IPS DF 4.7 (cell line): Measurements from ENCODE around the gene CASKIN1.
A peak's percentile ranks its signal among the peaks of the same experiment; 100 is the strongest.
"Not testable (repeated sequence)": the region's sequence is repeated elsewhere in the genome, so short reads cannot be mapped to it uniquely, and the experiment has no call there.

Experiments used
- DNase-seq: peaks from one replicate; pipeline ENCODE4 v3.0.0-alpha.2; 2013; ENCODE audit warnings: low spot score; ENCODE audit errors: extremely low read depth

CASKIN1 gene

DNA sequence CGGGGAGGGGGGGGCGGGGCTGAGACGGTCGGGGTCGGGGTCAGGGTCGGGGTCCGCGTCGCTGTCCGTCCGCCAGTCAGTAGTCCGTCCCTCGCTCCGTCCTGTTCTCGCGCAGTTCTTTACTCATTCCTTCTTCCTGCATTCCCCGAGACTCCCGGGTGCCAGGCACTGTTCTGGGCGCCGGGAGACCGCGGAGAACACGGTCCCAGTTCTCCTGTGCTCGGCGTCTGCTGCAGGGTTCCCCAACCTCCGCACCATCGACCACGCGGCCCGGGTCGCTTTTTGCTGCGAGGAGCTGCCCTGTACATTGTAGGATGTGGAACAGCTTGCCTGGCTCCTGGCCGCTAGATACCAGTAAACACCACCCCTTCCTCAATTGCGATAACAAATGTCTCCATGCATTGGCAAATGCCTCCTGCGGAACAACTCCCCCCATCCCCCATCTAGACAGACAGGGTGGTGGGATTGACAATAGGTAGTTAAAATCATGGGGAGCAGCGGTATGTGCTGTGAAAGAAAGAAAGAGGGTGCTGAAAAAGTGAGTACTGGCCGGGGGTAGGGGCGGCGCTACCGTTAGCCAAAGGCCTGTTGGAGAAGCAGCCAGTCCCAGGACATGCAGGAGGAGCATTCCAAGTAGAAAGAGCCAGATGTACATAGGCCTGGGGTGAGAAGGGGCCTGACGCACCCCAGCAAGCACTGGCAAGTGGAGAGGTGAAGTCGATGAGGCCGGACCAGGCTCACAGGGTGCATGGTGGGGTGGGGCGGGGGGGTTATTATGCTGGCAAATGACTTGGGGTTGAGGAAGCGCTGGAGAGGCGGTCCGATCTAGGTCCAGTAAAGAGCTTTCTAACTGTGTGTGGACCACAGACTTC lies 40.2 kb downstream of the CASKIN1 start:
- no peak for DNase-seq

- DNase-seq: peak; percentile 100
Measured at GRCh38 chr16:2155091-2155950, 41.1 kb downstream of the CASKIN1 start, which contains the start of gene TRAF7. TRAF7 (plus strand) TSS chr16:2155782; CDS start chr16:2163921, 8,139 bp downstream.

DNA sequence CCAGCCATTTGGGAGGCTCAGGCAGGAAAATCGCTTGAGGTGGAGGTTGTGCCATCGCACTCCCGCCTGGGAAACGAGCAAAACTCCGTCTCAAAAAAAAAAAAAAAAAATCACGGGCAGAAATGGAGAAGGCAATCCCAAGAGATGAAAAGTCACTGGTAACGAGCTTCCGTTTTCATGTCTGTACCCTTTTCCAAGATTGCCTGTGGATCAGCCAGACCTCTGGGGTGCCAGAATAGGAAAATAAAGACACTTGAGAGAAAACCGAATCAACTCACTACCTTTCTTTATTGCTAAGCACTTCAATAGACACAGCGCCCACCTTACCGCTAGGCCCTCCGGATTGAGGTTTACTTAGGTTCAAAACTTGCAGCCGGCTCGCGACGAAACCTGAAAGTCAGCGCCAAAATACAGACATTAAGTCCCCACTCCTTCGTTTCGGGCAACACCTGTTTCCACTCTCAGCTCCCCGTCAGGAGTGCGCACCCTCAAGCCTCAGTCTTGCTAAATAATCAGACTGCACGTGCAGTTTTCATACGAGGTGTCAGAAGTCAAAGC lies 41.8 kb downstream of the CASKIN1 start:
- DNase-seq: no peak

GRCh38 chr16:2152695-2153506 lies 43.5 kb downstream of the CASKIN1 start:
- DNase-seq: no peak

DNA sequence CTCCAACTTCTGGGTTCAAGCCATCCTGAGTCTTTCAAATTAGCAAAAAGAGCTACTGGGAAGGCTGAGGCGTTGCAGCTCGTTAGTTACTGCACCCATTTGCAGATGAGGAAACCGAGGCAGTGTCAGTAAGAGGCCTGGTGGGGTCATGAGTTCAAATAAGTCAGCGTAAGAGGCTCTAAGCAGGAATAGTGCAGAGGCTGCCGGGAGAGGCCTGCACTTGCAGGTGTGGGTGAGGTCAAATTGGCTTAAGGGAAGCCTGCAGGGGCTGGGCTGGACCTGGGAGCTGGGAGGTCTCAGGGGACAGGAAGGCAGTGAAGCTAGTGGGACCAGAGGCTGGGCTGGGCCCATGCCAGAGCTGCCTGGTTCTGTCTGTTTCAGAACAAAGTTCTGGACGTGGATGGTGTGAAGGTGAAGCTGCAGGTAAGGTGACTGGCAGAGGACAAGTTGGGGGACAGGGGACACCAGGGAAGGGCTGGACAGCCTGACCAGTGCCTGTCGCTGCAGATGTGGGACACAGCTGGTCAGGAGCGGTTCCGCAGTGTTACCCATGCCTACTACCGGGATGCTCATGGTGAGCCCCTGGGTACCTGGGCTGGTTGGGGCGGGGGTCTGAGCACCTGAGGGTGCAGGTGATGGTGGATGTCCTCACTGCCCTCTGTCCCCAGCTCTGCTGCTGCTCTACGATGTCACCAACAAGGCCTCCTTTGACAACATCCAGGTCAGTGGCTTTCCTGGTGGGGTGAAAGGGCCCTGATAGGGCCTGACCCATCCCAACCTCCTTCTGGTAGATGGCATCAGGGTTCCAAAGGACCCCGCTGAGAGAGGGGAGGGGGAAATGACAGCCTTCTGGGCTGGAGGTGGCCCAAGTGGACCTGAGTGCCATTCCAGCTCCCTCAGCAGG lies 45.0 kb downstream of the CASKIN1 start:
- no peak for DNase-seq

DNA sequence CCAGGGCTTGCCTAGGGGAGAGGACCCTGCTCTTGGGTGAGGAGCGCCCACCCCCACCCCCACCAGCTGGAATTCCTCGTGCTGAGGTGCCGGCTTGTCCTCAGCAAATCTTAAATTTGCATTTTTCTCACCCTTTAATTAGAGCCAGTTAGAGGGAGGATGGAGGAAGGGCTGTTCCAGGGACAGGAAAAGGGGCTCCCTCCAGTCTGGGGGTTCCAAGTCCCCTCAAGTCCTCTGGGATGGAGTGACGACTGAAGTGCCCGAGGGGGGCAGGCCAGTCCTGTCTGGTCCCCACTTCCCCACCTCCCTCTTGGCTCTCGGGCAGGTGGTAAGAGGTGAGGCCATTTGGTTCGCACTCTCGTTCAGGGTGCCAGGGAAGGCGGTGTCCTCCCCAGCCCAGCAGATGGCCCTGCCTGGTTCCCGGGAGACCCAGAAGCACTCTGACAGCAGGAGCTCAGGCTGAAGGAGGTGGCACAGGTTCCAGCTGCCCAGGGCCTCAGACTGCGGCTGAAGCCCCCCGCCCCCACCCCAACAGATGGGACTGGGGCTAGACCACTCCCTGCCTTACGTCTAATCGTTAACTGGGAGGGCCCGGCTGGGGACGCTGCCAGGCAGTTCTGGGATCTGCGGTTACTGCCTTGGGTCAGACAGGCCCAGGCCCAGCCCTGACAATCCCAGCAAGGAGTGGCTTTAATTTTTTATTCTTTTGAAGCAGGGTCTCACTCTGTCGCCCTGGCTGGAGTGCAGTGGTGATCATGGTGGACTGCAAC lies 45.8 kb downstream of the CASKIN1 start:
- no peak for DNase-seq

DNA sequence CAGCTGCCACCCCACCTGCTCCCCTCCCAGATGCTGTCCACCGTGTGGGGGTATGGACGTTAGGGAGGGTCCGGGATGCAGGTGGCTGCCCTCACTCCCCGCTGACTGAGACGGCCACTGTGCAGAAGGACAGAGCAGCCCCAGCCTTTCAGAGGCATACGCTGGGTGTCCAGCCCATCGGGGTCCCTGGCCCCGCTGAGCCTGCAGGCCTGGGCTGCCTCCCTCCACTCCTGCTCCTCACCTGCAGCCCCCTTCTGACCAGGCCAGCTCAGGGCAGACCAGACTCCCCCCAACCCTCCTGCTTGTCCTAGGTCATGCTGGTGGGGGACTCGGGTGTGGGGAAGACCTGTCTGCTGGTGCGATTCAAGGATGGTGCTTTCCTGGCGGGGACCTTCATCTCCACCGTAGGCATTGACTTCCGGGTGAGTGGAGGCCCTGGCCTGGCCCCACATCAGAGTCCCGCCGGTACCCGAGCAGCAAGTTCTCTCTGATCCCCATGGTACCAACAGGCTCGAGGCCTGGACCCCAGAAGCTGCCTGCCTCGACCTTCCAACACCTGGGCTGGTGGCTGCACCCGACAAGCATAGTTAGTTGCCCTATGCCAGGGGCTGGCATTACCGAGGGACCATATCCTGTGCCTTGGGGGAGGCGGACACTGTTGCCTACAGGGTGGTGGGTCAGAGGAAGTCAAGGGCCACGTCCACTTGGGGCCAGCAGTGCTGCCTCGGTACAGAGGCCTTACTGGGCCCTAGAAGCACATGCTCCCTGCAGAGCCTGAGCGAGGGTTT lies 46.6 kb downstream of the CASKIN1 start:
- DNase-seq: no peak

- DNase-seq: no peak
Measured at GRCh38 chr16:2148714-2149629, 47.4 kb downstream of the CASKIN1 start.

- no peak for DNase-seq
Measured at GRCh38 chr16:2147981-2148671, 48.3 kb downstream of the CASKIN1 start, which contains the start of gene RAB26. RAB26 (plus strand) TSS chr16:2148625; CDS start chr16:2148784, 159 bp downstream.

GRCh38 chr16:2147378-2147777 lies 49.0 kb downstream of the CASKIN1 start:
- no peak for DNase-seq

DNA sequence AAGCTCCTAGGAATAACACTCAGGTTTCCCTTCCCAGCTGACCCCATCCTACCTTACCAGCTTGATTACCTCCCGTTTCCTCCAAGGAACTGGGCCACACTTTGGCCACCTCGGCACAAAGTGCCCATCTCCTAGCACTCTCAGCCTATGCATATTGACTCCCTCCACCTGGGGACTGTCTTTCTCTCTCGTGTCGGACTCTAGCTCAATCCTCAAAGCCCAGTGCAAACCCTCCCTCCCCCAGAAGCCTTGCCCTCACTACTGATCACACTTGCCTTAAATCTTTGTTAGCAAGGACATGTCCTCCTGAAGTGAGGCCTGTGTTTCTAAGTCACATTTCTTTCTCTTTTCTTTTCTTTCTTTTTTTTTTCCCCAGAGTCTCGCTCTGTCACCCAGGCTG lies 50.6 kb downstream of the CASKIN1 start:
- no peak for DNase-seq

GRCh38 chr16:2143878-2144485 lies 52.4 kb downstream of the CASKIN1 start:
- no peak for DNase-seq

DNA sequence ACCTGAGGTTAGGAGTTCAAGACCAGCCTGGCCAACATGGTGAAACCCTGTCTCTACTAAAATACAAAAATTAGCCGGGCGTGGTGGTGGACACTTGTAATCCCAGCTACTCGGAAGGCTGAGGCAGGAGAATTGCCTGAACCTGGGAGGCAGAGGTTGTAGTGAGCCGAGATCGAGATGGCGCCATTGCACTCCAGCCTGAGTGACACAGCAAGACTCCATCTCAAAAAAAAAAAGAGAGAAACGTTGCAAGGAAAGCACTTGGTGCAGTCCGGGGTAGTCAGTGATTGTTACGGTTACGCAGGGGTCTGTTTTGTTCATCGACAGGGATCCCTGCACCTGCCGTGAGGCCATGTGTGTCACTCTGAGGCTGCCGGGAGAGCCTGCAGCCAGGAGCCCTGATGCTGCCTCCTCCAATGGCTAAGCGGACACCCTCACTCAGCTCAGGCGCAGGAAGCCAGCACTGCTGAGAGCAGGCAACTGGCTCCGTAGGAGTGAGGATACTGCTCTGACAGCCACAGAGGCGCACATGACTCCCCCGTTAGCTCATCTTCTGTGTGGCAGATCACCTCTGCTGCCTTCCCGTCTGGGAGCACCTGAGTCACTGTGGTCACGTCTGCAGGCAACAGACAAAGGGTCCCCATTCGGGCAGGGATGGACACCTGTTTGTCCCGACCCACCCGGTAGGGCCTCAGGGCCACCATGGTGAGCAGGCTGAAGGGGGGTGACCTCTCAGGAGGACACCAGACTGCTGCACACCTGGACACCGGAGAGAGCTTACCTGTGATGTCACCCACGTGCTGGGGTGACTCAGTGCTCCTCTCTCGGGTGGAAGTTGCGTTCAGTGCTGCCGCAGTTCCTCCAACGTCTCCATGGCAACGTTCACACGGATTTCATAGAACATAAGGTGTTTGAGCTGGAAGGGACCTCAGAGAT lies 53.2 kb downstream of the CASKIN1 start:
- DNase-seq: no peak

GRCh38 chr16:2135770-2136490 lies 60.5 kb downstream of the CASKIN1 start, which contains the start of gene PKD1:
PKD1 (minus strand) TSS chr16:2135898; CDS start chr16:2135689, 209 bp downstream.
- not testable (repeated sequence) for DNase-seq
